ENCODE measurements around the gene CDH13.

Gene CDH13

DNA sequence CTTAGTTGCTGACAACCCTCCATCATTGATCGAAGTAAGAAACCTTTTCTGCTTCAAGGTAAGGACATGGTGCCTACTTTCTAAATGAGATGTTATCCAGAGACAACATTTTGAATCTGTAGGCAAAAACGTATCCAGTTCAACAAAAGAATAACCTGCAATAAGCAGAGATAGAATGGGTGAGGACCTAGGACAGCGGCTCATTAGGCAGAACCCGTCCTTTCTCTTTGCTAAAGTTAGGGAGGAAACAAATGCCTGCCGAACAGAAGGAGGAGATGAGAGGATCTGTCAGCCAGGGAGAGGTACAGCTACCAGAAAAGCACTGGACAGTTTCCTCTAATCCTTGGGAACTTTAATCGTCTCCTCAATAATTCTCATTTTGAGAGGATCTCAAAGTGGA lies 183.3 kb downstream of the CDH13 start:
- Histone ChIP-seq H3K36me3 (no peaks in the 10 kb centered on the region), H3K27ac (no peak overlapping the region), H3K9me3 (ENCODE audit: severe bottlenecking) (no peaks in the 10 kb centered on the region), H3K4me3 (ENCODE audit: low read depth, low read length) (no peak overlapping the region), H3K27me3 (ENCODE audit: insufficient read depth, low read depth, severe bottlenecking) (no peaks in the 10 kb centered on the region)
- TF ChIP-seq, protein P1, sequence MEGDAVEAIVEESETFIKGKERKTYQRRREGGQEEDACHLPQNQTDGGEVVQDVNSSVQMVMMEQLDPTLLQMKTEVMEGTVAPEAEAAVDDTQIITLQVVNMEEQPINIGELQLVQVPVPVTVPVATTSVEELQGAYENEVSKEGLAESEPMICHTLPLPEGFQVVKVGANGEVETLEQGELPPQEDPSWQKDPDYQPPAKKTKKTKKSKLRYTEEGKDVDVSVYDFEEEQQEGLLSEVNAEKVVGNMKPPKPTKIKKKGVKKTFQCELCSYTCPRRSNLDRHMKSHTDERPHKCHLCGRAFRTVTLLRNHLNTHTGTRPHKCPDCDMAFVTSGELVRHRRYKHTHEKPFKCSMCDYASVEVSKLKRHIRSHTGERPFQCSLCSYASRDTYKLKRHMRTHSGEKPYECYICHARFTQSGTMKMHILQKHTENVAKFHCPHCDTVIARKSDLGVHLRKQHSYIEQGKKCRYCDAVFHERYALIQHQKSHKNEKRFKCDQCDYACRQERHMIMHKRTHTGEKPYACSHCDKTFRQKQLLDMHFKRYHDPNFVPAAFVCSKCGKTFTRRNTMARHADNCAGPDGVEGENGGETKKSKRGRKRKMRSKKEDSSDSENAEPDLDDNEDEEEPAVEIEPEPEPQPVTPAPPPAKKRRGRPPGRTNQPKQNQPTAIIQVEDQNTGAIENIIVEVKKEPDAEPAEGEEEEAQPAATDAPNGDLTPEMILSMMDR (IDR thresholded peaks at IDR 0.05; ENCODE audit: low read depth, low read length): no peak
- DNase-seq: no peak

DNA sequence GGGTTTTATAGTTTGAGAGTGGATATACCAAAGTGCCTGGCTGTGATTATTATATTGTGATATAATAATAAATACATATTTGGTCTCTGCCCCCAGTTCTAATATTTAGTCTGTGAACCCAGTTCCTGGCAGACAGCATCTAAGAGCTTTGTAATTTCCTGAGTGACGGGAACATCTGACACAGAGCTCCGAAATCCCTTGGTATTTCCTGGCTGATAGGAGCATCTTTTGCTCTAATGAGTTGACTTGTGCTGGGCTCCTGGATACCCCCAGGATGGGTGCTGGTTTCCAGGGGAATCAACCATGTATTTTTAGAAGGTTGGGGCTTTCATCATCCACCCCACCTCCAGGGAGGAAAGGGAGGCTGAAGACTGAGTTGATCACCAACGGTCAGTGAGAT lies 187.3 kb downstream of the CDH13 start:
- H3K36me3 ChIP-seq: no peaks in the 10 kb centered on the region
- H3K27me3 ChIP-seq (ENCODE audit: insufficient read depth, low read depth, severe bottlenecking): no peaks in the 10 kb centered on the region
- no peak overlapping the region for H3K27ac ChIP-seq
- H3K4me3 ChIP-seq (ENCODE audit: low read depth, low read length): no peak overlapping the region
- TF ChIP-seq, protein P1 (IDR thresholded peaks at IDR 0.05; ENCODE audit: low read depth, low read length): no peak
- H3K9me3 ChIP-seq (ENCODE audit: severe bottlenecking): no peaks in the 10 kb centered on the region
- no peak for DNase-seq

DNA sequence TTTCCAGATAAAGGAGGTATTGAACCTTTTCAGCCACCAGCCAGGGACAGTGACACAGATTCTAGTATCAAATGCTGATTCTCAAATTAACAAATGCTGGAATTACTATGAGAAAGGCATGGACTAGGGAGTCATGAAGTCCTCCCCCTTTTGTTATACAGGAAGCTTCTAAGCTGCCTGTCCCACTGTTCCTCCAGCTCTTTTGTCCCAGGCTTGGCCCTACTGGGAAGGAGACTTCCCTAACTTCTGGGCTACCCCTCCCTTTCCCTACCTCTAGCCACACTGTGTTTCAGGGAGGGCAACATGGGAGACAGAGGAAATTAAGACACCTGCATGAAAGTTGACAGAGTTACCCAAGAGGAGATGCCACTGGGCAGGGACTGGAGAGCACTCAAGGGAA lies 192.5 kb downstream of the CDH13 start:
- no peak for DNase-seq
- Histone ChIP-seq H3K27ac (no peak overlapping the region), H3K4me3 (ENCODE audit: low read depth, low read length) (no peak overlapping the region), H3K9me3 (ENCODE audit: severe bottlenecking) (no peaks in the 10 kb centered on the region), H3K27me3 (ENCODE audit: insufficient read depth, low read depth, severe bottlenecking) (no peaks in the 10 kb centered on the region), H3K36me3 (no peaks in the 10 kb centered on the region)
- TF ChIP-seq, protein P1 (IDR thresholded peaks at IDR 0.05; ENCODE audit: low read depth, low read length): no peak

DNA sequence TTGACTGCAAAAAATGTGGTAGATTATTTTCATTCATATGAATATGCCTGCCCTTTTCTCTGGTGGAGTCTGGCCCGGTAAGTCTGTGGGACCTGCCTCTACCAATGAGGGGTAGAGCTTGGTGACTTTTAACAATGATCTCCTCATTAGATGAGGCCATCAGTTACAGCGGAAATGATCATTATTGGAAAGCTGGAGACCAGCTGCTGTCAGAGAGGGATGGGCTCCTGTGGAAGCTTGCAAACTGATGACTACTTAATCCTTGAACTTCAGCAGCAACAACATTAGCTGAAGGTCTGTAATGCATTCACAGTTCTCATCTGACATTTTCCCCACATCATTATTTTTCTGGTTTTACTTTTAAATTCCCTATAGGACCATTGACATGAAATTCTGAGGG lies 194.1 kb downstream of the CDH13 start:
- Histone ChIP-seq H3K36me3 (no peaks in the 10 kb centered on the region), H3K4me3 (ENCODE audit: low read depth, low read length) (no peak overlapping the region), H3K9me3 (ENCODE audit: severe bottlenecking) (no peaks in the 10 kb centered on the region), H3K27me3 (ENCODE audit: insufficient read depth, low read depth, severe bottlenecking) (no peaks in the 10 kb centered on the region), H3K27ac (no peak overlapping the region)
- no peak for DNase-seq
- TF ChIP-seq, protein P1 (IDR thresholded peaks at IDR 0.05; ENCODE audit: low read depth, low read length): no peak

DNA sequence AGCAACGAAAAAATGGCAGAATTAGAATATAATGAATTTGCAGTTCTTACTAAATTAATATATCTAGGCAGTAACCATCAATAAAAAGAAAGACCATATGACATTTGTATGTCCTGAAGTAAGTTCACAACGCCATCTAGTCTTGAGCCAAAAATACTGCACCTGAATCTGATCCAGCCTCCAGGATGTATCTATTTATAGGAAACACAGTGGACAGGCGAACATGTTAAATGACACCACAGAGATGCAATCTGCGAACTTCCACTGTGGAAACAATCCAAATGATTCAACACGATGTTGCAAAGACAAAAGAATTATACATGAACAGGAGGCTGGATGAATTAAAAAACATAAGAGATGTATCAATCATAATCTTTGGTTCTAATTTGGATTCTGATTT lies 197.6 kb downstream of the CDH13 start:
- H3K4me3 ChIP-seq (ENCODE audit: low read depth, low read length): no peak overlapping the region
- no peak for DNase-seq
- H3K27ac ChIP-seq: no peak overlapping the region
- no peaks in the 10 kb centered on the region for H3K9me3 ChIP-seq (ENCODE audit: severe bottlenecking)
- H3K36me3 ChIP-seq: no peaks in the 10 kb centered on the region
- TF ChIP-seq, protein P1 (IDR thresholded peaks at IDR 0.05; ENCODE audit: low read depth, low read length): no peak
- H3K27me3 ChIP-seq (ENCODE audit: insufficient read depth, low read depth, severe bottlenecking): no peaks in the 10 kb centered on the region

DNA sequence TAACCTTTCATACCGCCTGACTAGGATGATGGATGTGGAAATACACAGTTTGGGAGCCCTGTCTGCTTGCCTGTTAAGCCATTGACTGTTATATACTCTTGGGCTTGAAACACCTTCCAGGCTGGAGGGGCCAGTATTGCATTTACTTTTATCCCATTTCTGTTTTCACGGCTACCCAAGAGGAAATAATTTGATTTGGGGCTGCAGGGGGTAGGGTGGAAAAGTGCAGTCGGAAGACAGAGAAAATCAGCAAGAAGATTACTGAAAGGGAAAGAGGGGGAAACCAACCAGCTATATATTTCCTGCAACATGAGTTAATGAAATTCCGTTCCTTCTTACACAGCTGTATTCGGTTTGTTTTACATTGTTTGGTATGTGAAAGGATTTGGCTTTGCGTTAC lies 202.5 kb downstream of the CDH13 start:
- H3K4me3 ChIP-seq (ENCODE audit: low read depth, low read length): no peak overlapping the region
- TF ChIP-seq, protein P1 (IDR thresholded peaks at IDR 0.05; ENCODE audit: low read depth, low read length): no peak
- no peaks in the 10 kb centered on the region for H3K27me3 ChIP-seq (ENCODE audit: insufficient read depth, low read depth, severe bottlenecking)
- H3K9me3 ChIP-seq (ENCODE audit: severe bottlenecking): no peaks in the 10 kb centered on the region
- no peak for DNase-seq
- H3K27ac ChIP-seq: no peak overlapping the region
- H3K36me3 ChIP-seq: no peaks in the 10 kb centered on the region
